Adipose tissue (tissue), 3 donors: ENCODE data around the gene TUSC2. TPM values are rescaled to one million over a fixed set of nuclear protein-coding genes. Genes with fewer than 3 reads are reported as not detected.
"Not testable (repeated sequence)": the region's sequence is repeated elsewhere in the genome, so short reads cannot be mapped to it uniquely, and the experiment has no call there.

ENCODE experiments used
- H3K27ac ChIP-seq: one replicate; pipeline ENCODE4 v1.5.1; 2013; ENCODE audit warnings: low read depth, low read length
- WGBS, 3 donors: extraction: QIAGEN DNeasy Blood & Tissue Kit; methylation state at CpG; one replicate each; pipeline ENCODE4 v1.1.7; 2013; 5-methylcytosine and 5-hydroxymethylcytosine counted together
- polyA plus RNA-seq, 3 donors: library from polyadenylated mRNA; stranded (reverse); fragments of 200-250 nt; gene quantifications; one replicate each; pipeline ENCODE4 v1.2.3, GENCODE V29; 2013
- donor health status: healthy with polysubstance abuse.
- donor health status: Bipolar disorder and iron deficiency.
- donor health status: healthy.

Gene TUSC2
- polyA plus RNA-seq, 3 donors, result 26.3 to 56.5 (median 31.2) TPM

- peak overlapping the region; percentile 49 for H3K27ac ChIP-seq
- WGBS, 3 donors, result 25 to 54% (median 34%) methylated on average over 4 of the region's 4 CpGs
Measured at GRCh38 chr3:50323092-50323600, 4.9 kb downstream of the TUSC2 start.

GRCh38 chr3:50322386-50323091 lies 5.5 kb downstream of the TUSC2 start, which contains the start of gene HYAL2:
TSS of gene HYAL2 (minus strand) at chr3:50322745. CDS start at chr3:50320489, 2,256 bp downstream.
- WGBS, 3 donors, result 28 to 40% (median 32%) methylated on average over 29 to 31 of the region's 31 CpGs

GRCh38 chr3:50322115-50322385 lies 6.0 kb downstream of the TUSC2 start:
- H3K27ac ChIP-seq, result peak overlapping the region; percentile 36
- WGBS, 3 donors, result 9 to 37% (median 19%) methylated on average over 13 to 14 of the region's 14 CpGs

More at GRCh38 chr3:50322386-50323091, 5.5 kb downstream of the TUSC2 start, which contains the start of gene HYAL2:
- H3K27ac ChIP-seq, result peak within 1 kb of the TSS; percentile 49

- WGBS, 3 donors, result 0 to 1% (median 1%) methylated on average over 54 to 59 of the region's 59 CpGs
- H3K27ac ChIP-seq, result peak overlapping the region; percentile 63
Measured at GRCh38 chr3:50321336-50322114, 6.5 kb downstream of the TUSC2 start.

- H3K27ac ChIP-seq, result peak overlapping the region; percentile 63
- WGBS, 3 donors, result 0 to 1% (median 0%) methylated on average over 26 to 45 of the region's 45 CpGs
Measured at GRCh38 chr3:50320853-50321335, 7.1 kb downstream of the TUSC2 start.

- no peak overlapping the region for H3K27ac ChIP-seq
- WGBS, 3 donors, result 74 to 82% (median 78%) methylated on average over 29 of the region's 29 CpGs
Measured at GRCh38 chr3:50319894-50320625, 8.0 kb downstream of the TUSC2 start.

- H3K27ac ChIP-seq, result no peak overlapping the region
- WGBS, 3 donors, result 80 to 85% (median 81%) methylated on average over 16 of the region's 16 CpGs
Measured at GRCh38 chr3:50319181-50319893, 8.7 kb downstream of the TUSC2 start.

- H3K27ac ChIP-seq, result no peak overlapping the region
- WGBS, 3 donors, result 57 to 83% (median 61%) methylated on average over 10 of the region's 10 CpGs
Measured at GRCh38 chr3:50318615-50319014, 9.4 kb downstream of the TUSC2 start.

GRCh38 chr3:50318163-50318562 lies 9.9 kb downstream of the TUSC2 start:
- 80 to 86% (median 83%) methylated on average over 11 of the region's 11 CpGs for WGBS, 3 donors
- no peak overlapping the region for H3K27ac ChIP-seq

GRCh38 chr3:50317300-50317699 lies 10.7 kb downstream of the TUSC2 start:
- WGBS, 3 donors, result 56 to 70% (median 68%) methylated on average over 6 of the region's 6 CpGs
- H3K27ac ChIP-seq, result no peak overlapping the region

GRCh38 chr3:50316657-50317242 lies 11.3 kb downstream of the TUSC2 start:
- 56 to 78% (median 63%) methylated on average over 9 of the region's 9 CpGs for WGBS, 3 donors
- no peak overlapping the region for H3K27ac ChIP-seq

GRCh38 chr3:50314816-50315215 lies 13.2 kb downstream of the TUSC2 start:
- H3K27ac ChIP-seq, result no peak overlapping the region
- WGBS, 3 donors, result 97 to 100% (median 98%) methylated on average over 4 of the region's 4 CpGs

- no peak overlapping the region for H3K27ac ChIP-seq
Measured at GRCh38 chr3:50314342-50314741, 13.7 kb downstream of the TUSC2 start.

GRCh38 chr3:50312041-50312440 lies 16.0 kb downstream of the TUSC2 start:
- H3K27ac ChIP-seq, result not testable (repeated sequence)
- 90 to 97% (median 92%) methylated on average over 12 to 31 of the region's 32 CpGs for WGBS, 3 donors

More at GRCh38 chr3:50314342-50314741, 13.7 kb downstream of the TUSC2 start:
- 66 to 84% (median 83%) methylated on average over 3 of the region's 3 CpGs for whole genome bisulfite sequencing, 3 donors

GRCh38 chr3:50304601-50305000 lies 23.4 kb downstream of the TUSC2 start:
- H3K27ac ChIP-seq, result no peak overlapping the region

GRCh38 chr3:50303013-50303815 lies 24.8 kb downstream of the TUSC2 start, which contains the start of gene HYAL1:
TSS of gene HYAL1 (minus strand) at chr3:50303574. CDS start at chr3:50302956, 618 bp downstream.
- H3K27ac ChIP-seq, result no peak within 1 kb of the TSS
- WGBS, 3 donors, result 51 to 55% (median 54%) methylated on average over 14 of the region's 14 CpGs
